ENCODE data around the gene C22orf23.

C22orf23 gene

DNA sequence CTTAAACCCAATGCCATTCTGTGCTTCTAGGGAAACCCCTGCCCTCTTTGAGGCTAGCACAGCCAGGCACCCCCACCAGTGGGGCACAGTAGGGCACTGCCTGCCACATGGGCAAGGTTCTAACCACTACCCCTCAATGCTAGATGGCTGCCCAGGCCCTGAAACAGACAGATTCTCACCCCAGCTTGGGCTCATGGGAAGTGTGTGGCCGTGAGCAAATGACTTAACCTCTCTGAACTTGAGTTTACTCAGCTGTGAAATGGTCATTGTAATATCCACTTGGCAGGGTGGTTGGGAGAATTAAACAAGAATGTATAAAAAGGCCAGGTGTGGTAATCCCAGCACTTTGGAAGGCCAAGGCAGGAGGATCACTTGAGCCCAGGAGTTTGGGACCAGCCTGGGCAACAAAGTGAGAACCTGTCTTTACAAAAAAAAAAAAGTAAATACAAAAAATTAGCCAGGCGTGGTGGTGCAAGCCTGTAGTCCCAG is 22.4 kb downstream of the C22orf23 start:
- H3K4me3 Mint-ChIP-seq: no peak overlapping the region
- H3K36me3 Mint-ChIP-seq: peaks cover 6% of the 10 kb centered on the region

GRCh38 chr22:37930270-37930951 is 23.0 kb downstream of the C22orf23 start:
- H3K9me3 Mint-ChIP-seq: no peaks in the 10 kb centered on the region
- H3K27ac Mint-ChIP-seq: no peak overlapping the region
- H3K4me1 Mint-ChIP-seq: peaks cover 17% of the 10 kb centered on the region
- no peaks in the 10 kb centered on the region for H3K27me3 Mint-ChIP-seq
- DNase-seq: peak; percentile 45
- peaks cover 6% of the 10 kb centered on the region for H3K36me3 Mint-ChIP-seq
- CTCF ChIA-PET: interaction anchor here (1.1 to 3.6 kb wide), 4 partner anchors 25 to 323 kb away, joined by 3 to 18 read pairs (median 6); partner anchors contain the start of gene MICALL1
- H3K4me3 Mint-ChIP-seq: no peak overlapping the region

More for the DNA sequence above, 22.4 kb downstream of the C22orf23 start:
- no peaks in the 10 kb centered on the region for H3K9me3 Mint-ChIP-seq
- no peak for DNase-seq
- no peak overlapping the region for H3K27ac Mint-ChIP-seq
- H3K27me3 Mint-ChIP-seq: no peaks in the 10 kb centered on the region
- CTCF ChIA-PET: interaction anchor here (1.1 to 3.6 kb wide), 5 partner anchors 25 to 323 kb away, joined by 3 to 18 read pairs (median 7); partner anchors contain the start of gene MICALL1
- peaks cover 17% of the 10 kb centered on the region for H3K4me1 Mint-ChIP-seq

DNA sequence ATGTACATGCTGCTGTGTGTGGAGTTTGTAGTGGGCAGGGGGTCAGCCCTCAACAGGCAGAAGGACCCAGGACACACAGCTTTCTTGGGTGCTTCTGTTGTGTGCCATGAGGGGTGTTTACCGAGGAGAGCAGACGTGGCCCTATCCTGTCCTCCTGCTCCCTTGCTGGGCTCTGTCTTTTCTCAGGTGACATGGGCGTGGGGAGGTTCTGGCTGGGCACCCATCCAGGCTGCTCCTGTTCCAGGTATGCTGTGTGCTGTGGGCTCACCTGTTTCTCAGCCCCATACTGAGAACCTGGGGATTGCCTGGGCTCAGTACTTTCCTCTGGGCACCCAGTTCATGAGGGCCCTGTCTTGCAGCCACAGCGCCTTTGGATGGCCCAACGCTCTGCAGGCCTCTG is 24.0 kb downstream of the C22orf23 start:
- Mint-ChIP-seq H3K36me3 (peaks cover 6% of the 10 kb centered on the region), H3K27ac (no peak overlapping the region), H3K27me3 (no peaks in the 10 kb centered on the region), H3K4me1 (peaks cover 17% of the 10 kb centered on the region), H3K9me3 (no peaks in the 10 kb centered on the region), H3K4me3 (no peak overlapping the region)
- CTCF ChIA-PET: interaction anchor here (2.3 kb wide), 1 partner anchor 111 kb away, joined by 8 read pairs; no protein-coding TSS in a partner anchor
- DNase-seq: no peak

- CTCF ChIA-PET: no interaction called here
- H3K27ac Mint-ChIP-seq: no peak overlapping the region
- no peak overlapping the region for H3K4me3 Mint-ChIP-seq
- DNase-seq: no peak
- no peaks in the 10 kb centered on the region for H3K27me3 Mint-ChIP-seq
- H3K9me3 Mint-ChIP-seq: no peaks in the 10 kb centered on the region
- peaks cover 4% of the 10 kb centered on the region for H3K36me3 Mint-ChIP-seq
- H3K4me1 Mint-ChIP-seq: peaks cover 4% of the 10 kb centered on the region
These were observed 25.8 kb downstream of the C22orf23 start for GRCh38 chr22:37927637-37927936.

- peaks cover 4% of the 10 kb centered on the region for H3K36me3 Mint-ChIP-seq
- H3K27me3 Mint-ChIP-seq: no peaks in the 10 kb centered on the region
- no peak overlapping the region for H3K4me3 Mint-ChIP-seq
- no peaks in the 10 kb centered on the region for H3K9me3 Mint-ChIP-seq
- H3K27ac Mint-ChIP-seq: no peak overlapping the region
- DNase-seq: no peak
- CTCF ChIA-PET: no interaction called here
- H3K4me1 Mint-ChIP-seq: peaks cover 4% of the 10 kb centered on the region
These were observed 26.4 kb downstream of the C22orf23 start for GRCh38 chr22:37926771-37927636.

GRCh38 chr22:37926358-37926757 is 27.0 kb downstream of the C22orf23 start:
- Mint-ChIP-seq H3K27ac (no peak overlapping the region), H3K9me3 (no peaks in the 10 kb centered on the region), H3K27me3 (no peaks in the 10 kb centered on the region), H3K4me1 (peaks cover 4% of the 10 kb centered on the region), H3K4me3 (no peak overlapping the region), H3K36me3 (peaks cover 5% of the 10 kb centered on the region)
- CTCF ChIA-PET: no interaction called here
- no peak for DNase-seq

GRCh38 chr22:37925767-37926166 is 27.6 kb downstream of the C22orf23 start:
- Mint-ChIP-seq H3K4me1 (peaks cover 4% of the 10 kb centered on the region), H3K27ac (no peak overlapping the region), H3K9me3 (no peaks in the 10 kb centered on the region), H3K4me3 (no peak overlapping the region), H3K27me3 (no peaks in the 10 kb centered on the region), H3K36me3 (peaks cover 5% of the 10 kb centered on the region)
- no peak for DNase-seq
- CTCF ChIA-PET: no interaction called here

- H3K4me3 Mint-ChIP-seq: no peak overlapping the region
- no peak for DNase-seq
- H3K27ac Mint-ChIP-seq: no peak overlapping the region
- peaks cover 6% of the 10 kb centered on the region for H3K36me3 Mint-ChIP-seq
- CTCF ChIA-PET: no interaction called here
- H3K27me3 Mint-ChIP-seq: no peaks in the 10 kb centered on the region
- H3K9me3 Mint-ChIP-seq: no peaks in the 10 kb centered on the region
- peaks cover under 1% of the 10 kb centered on the region for H3K4me1 Mint-ChIP-seq
These were observed 28.1 kb downstream of the C22orf23 start for GRCh38 chr22:37925330-37925729.

DNA sequence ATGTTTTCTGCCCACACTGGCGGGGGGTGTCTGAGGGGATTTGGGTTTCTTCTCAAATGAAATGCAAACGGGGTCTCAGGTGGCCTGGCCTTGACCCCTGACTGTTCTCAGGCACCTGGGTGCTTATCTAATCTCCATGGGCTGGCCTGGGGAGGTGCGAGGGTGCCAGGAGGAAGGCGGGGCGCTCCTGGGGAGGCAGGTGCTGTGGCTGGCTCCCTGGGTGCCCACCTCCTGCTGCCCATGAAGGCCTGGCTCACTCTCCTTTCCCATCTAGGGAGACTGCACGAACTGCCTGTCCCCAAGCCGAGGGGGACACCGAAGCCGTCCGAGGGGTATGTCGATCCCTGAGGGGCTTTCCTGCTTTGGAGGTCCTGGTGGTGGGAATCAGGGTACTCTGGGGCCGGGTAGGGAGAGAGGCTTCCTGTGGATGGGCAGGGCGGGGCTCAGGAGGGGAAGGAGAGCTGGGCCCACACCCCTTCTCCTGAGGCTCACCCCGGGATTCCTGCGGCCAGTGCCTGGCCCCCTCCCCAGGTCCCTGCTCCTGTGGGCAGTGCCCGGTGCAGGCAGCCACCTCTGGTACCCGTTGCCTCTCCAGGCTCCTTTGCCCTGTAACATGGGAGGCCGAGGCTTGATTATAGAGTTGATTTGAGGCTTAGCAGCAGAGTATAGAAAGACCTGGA is 28.9 kb downstream of the C22orf23 start:
- Mint-ChIP-seq H3K9me3 (no peaks in the 10 kb centered on the region), H3K36me3 (peaks cover 10% of the 10 kb centered on the region), H3K4me1 (peaks cover 6% of the 10 kb centered on the region), H3K4me3 (no peak overlapping the region), H3K27ac (no peak overlapping the region), H3K27me3 (no peaks in the 10 kb centered on the region)
- CTCF ChIA-PET: no interaction called here
- DNase-seq: no peak

GRCh38 chr22:37923927-37924326 is 29.5 kb downstream of the C22orf23 start:
- H3K4me1 Mint-ChIP-seq: peaks cover 8% of the 10 kb centered on the region
- peaks cover 10% of the 10 kb centered on the region for H3K36me3 Mint-ChIP-seq
- no peak overlapping the region for H3K27ac Mint-ChIP-seq
- CTCF ChIA-PET: interaction anchor here (0.6 kb wide), 1 partner anchor 64 kb away, joined by 3 read pairs; no protein-coding TSS in a partner anchor
- no peaks in the 10 kb centered on the region for H3K9me3 Mint-ChIP-seq
- no peak overlapping the region for H3K4me3 Mint-ChIP-seq
- no peak for DNase-seq
- H3K27me3 Mint-ChIP-seq: no peaks in the 10 kb centered on the region

DNA sequence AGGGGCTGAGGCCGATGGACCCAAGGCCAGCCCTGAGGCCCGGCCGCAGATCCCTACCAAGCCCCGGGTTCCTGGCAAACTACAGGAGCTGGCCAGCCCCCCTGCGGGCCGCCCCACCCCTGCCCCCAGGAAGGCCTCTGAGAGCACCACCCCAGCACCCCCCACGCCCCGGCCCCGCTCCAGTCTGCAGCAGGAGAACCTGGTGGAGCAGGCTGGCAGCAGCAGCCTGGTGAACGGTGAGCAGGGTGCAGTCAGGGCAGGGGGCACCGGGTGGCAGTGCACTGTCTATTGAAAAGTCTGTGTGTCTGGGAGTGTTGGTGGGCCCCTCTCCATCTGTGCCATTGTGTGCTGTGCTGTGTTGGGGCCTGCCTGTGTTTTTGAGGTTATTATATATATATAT is 31.2 kb downstream of the C22orf23 start:
- H3K9me3 Mint-ChIP-seq: no peaks in the 10 kb centered on the region
- peaks cover 8% of the 10 kb centered on the region for H3K4me1 Mint-ChIP-seq
- no peak overlapping the region for H3K27ac Mint-ChIP-seq
- H3K36me3 Mint-ChIP-seq: peaks cover 18% of the 10 kb centered on the region
- no peak overlapping the region for H3K4me3 Mint-ChIP-seq
- CTCF ChIA-PET: interaction anchor here (1.0 kb wide), 1 partner anchor 41 kb away, joined by 3 read pairs; no protein-coding TSS in a partner anchor
- H3K27me3 Mint-ChIP-seq: no peaks in the 10 kb centered on the region
- no peak for DNase-seq

DNA sequence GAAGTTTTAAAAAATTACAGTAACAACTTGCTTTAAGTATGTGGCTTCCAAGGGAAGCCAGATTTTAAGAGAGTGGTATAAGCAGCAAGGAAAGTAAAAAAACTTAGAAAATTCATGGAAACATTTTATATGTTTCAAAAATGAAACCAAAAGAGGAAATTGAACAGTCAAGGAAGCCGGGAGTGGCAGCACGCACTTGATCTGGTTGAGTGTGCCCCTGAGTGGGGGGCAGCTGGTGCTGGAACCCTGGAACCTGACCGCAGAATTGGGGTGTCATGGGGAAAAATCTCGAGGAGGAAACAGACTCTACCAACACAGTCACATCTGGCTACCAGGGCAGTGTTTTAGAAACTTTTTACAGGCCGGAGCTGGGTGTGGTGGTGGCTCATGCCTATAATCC is 33.3 kb downstream of the C22orf23 start:
- H3K9me3 Mint-ChIP-seq: no peaks in the 10 kb centered on the region
- DNase-seq: peak; percentile 48
- H3K4me1 Mint-ChIP-seq: peaks cover 8% of the 10 kb centered on the region
- H3K36me3 Mint-ChIP-seq: peaks cover 22% of the 10 kb centered on the region
- H3K27ac Mint-ChIP-seq: peak overlapping the region; percentile 88
- H3K27me3 Mint-ChIP-seq: no peaks in the 10 kb centered on the region
- H3K4me3 Mint-ChIP-seq: peak overlapping the region; percentile 47
- CTCF ChIA-PET: interaction anchor here (0.7 to 1.3 kb wide), 2 partner anchors 14 to 94 kb away, joined by 3 to 4 read pairs; no protein-coding TSS in a partner anchor

- peaks cover 22% of the 10 kb centered on the region for H3K36me3 Mint-ChIP-seq
- CTCF ChIA-PET: no interaction called here
- DNase-seq: no peak
- H3K27me3 Mint-ChIP-seq: no peaks in the 10 kb centered on the region
- no peaks in the 10 kb centered on the region for H3K9me3 Mint-ChIP-seq
- H3K27ac Mint-ChIP-seq: no peak overlapping the region
- peaks cover 8% of the 10 kb centered on the region for H3K4me1 Mint-ChIP-seq
- no peak overlapping the region for H3K4me3 Mint-ChIP-seq
These were observed 34.7 kb downstream of the C22orf23 start for GRCh38 chr22:37918580-37919270.
